Measurements from ENCODE around the gene AUTS2.

Gene AUTS2

DNA sequence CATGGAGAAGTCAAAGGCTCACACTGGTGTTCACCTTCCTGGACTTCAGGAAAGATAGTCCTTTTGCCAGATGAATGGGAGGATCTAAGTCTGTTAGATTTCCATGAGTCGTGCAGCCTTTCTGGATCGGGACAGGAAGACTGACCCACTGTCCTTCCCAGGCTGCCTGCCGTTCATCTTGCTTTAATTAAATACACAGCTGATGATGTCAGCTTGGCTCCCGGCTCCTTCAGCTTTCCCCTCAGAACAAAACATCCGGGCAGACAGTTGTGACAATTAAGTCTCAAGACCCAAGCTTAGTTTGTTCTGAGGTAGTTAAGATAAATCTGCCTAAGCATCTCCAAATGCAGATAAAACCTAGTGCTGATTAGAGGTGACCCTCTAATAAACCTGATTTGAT is 58.6 kb downstream of the AUTS2 start:
- no peak for DNase-seq (ENCODE audit: low spot score)

GRCh38 chr7:69657331-69657730 is 59.1 kb downstream of the AUTS2 start:
- no peak for DNase-seq (ENCODE audit: low spot score)

GRCh38 chr7:69657985-69658384 is 59.7 kb downstream of the AUTS2 start:
- no peak for DNase-seq (ENCODE audit: low spot score)

DNA sequence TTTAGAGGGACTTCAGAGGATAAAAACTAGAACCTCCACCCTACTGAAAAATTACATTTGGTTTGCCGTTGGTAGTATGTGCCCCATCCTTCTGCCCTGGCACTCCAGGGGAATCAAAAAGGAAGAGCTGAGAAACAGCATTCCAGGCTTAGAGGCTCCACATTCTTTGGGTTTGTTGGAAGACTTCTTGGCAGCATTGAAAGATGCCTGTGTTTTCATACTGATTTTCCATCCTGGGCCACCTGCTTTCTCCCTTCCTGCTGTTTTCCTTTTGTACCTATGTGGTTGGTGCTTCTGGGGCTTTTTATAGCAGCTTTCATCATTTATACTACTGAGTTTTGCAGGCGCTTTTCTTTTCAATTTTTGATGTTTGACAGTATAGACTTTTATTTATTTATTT is 61.7 kb downstream of the AUTS2 start:
- no peak for DNase-seq (ENCODE audit: low spot score)

GRCh38 chr7:69661342-69661741 is 63.1 kb downstream of the AUTS2 start:
- DNase-seq (ENCODE audit: low spot score): no peak

GRCh38 chr7:69663911-69664832 is 65.9 kb downstream of the AUTS2 start:
- no peak for DNase-seq (ENCODE audit: low spot score)

DNA sequence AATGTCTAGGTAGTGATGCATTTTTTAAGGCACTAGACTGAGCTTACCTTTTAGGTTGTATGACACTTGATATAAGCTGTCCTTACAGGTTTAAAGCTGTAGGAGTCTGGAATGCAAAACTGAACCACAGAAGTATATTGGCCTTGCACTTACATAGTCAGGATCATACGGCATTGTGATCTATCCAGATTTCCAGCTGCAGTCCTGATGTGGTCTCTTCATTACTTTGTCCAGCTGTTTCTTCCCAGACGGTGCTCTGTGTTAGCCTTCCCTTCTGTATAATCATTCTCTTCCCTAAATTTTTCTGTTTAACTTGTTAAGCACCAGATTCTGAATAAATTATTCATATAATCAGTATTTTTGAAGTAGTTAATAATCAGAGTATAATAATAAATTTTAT is 67.1 kb downstream of the AUTS2 start:
- DNase-seq (ENCODE audit: low spot score): no peak

GRCh38 chr7:69668339-69668870 is 70.1 kb downstream of the AUTS2 start:
- no peak for DNase-seq (ENCODE audit: low spot score)

DNA sequence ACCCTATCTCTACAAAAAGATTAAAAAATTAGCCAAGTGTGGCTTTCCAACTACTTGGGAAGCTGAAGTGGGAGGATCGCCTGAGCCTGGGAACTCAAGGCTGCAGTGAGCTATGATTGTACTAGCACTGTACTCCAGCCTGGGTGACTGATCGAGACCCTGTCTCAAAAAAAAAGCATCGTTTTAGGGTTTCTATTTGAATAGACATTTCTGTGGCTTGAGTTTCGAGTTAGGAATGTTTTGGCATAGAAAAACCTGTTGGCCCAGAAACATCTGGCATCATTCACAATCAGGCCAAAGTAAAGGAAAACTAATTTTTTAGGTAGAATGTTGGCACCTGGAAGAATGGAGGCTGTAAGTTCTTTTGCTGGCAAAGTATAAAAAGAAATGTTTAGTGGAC is 72.4 kb downstream of the AUTS2 start:
- no peak for DNase-seq (ENCODE audit: low spot score)

DNA sequence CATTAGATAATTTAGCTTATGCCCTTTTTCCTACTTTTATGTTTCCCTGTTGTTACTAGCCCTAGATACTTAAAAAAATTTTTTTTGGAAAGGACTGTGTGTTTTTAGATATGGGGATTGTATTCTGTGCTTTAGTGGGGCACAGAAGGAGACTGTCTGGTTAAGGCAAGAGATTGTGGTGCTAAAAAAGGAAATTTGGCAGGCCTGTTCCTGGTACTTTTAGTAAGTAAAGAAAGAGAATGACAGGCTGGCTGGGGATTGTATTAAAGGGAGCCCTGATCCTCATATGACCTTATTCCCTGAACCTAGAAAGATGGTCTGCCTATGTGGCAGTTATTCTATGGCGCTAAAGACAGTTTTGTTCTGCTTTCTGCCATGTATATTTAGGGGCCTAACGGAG is 74.8 kb downstream of the AUTS2 start:
- no peak for DNase-seq (ENCODE audit: low spot score)

DNA sequence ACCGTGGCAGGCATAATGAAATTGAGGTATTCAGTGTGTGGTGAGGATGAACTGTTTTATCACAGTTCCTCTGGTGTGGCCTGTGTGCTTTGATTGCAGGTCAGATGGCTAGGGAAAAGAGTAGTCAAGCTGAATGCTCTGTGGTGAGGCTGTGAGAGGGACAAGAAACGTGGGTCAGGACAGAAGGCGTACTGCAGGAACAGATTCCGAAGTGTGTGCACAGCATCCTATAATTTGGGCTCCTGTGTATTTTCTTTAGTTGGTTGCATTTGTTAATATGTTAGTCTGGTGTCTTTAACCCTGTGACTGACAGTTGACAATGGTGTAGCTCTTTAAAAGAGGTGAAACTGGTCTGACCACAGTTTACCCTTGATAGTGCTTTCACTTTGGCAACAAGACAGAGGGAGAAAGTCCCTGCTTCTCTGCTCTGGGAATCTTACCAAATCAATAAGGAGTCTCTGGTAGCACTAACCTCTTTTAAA is 76.5 kb downstream of the AUTS2 start:
- DNase-seq (ENCODE audit: low spot score): no peak

DNA sequence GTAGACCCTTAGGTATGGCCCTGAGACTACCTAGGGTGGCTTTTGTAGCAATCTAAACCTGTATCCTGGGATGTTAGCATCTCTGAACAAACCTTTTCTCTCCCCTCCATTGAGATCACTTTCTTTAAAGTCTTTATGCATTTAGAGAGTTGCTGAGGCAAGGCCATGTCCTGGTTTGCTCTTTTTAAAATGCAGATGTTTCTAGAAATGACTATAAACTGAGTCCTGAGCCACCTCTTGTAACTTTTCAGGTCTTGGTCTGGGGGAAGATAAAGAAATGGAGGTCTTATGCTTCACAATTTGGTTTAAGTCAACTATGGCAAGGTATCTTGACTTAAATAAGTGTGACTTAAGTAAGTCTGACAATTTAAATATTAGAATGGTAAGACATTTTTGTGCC is 78.0 kb downstream of the AUTS2 start:
- no peak for DNase-seq (ENCODE audit: low spot score)

- no peak for DNase-seq (ENCODE audit: low spot score)
These were observed 79.0 kb downstream of the AUTS2 start for GRCh38 chr7:69677054-69677852.

GRCh38 chr7:69677881-69678493 is 79.7 kb downstream of the AUTS2 start:
- DNase-seq (ENCODE audit: low spot score): no peak

DNA sequence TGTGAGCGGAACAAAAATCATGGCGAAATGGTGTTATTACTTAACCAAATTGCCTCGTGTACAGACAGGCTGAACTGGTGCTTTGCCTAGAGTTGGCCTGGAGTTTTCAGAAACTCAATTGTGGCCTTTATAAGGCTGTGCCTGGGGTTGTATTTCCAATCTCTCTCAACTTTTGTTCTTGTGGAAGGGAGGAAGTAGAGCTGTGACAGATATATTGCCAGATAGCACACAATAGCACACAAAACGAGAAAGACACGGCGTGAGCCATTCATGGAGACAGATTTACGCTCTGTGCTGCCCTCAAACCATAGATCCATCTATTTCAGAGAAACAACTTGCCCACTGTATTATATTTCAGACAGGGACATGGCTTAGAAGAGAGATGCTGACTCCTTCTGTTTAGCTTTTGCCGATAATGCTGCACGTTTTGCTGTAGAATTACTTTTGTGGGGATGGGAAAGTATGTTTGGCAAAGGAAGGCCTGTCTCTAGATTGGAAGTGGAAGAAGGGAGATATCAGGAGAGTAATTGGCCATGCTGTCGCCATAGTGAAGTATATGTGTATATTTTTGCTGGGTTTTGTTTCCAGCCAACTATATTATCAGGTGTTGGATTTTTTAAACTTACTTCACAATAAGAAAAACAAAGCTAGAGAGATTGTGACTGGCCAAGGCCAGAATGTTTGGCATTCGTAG is 80.4 kb downstream of the AUTS2 start:
- no peak for DNase-seq (ENCODE audit: low spot score)

- no peak for DNase-seq (ENCODE audit: low spot score)
These were observed 82.9 kb downstream of the AUTS2 start for GRCh38 chr7:69681181-69681580.

- DNase-seq (ENCODE audit: low spot score): no peak
These were observed 84.2 kb downstream of the AUTS2 start for GRCh38 chr7:69682518-69682917.

- DNase-seq (ENCODE audit: low spot score): no peak
These were observed 84.7 kb downstream of the AUTS2 start for GRCh38 chr7:69683002-69683401.

- no peak for DNase-seq (ENCODE audit: low spot score)
These were observed 86.4 kb downstream of the AUTS2 start for GRCh38 chr7:69684369-69685292.

- DNase-seq (ENCODE audit: low spot score): no peak
These were observed 87.0 kb downstream of the AUTS2 start for GRCh38 chr7:69685293-69685631.

DNA sequence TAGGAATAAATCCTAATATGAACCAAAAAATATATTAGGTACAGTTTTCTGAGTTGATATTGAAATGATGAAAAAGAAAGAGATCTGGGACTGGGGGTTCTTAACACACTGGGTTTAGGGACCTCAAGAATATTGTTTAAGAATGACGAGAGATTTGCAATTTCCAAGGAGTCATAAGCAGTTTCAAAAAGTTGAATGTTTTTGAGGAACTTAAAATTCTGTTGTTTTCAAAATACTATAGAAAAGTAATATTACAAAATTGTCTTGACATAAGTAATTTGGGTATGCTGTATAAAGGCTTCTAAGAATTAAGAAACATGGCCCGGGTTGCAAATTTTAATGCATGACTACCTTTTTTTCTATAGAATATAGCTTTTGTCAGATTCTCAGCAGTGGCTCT is 88.1 kb downstream of the AUTS2 start:
- no peak for DNase-seq (ENCODE audit: low spot score)
